ENCODE measurements around the gene TLE4.

The TLE4 gene

GRCh38 chr9:79705704-79706103 lies 133.9 kb downstream of the TLE4 start:
- Histone ChIP-seq H3K27me3 (no peaks in the 10 kb centered on the region), H3K4me2 (no peak overlapping the region), H3K4me3 (no peak overlapping the region), H3K27ac (no peak overlapping the region), H3K4me1 (peaks cover 9 to 44% (median 22%) of the 10 kb centered on the region in 10 experiments; a peak in 18 of 20 replicates), H3K9me3 (replicated peaks in 1 of 11) (no peaks in the 10 kb centered on the region), H3K9ac (no peak overlapping the region), H4K20me1 (peaks cover 0 to 16% (median 6%) of the 10 kb centered on the region in 11 experiments; a peak in 4 of 22 replicates), H3K36me3 (peaks cover 59 to 98% (median 88%) of the 10 kb centered on the region in 11 experiments)
- TF ChIP-seq Cebpa-rat (IDR thresholded peaks at IDR 0.05), result no peak

- Histone ChIP-seq H3K4me1 (peaks cover 12 to 37% (median 18%) of the 10 kb centered on the region in 10 experiments; a peak in 18 of 20 replicates), H3K9me3 (replicated peaks in 1 of 11) (no peaks in the 10 kb centered on the region), H4K20me1 (peaks cover 0 to 20% (median 6%) of the 10 kb centered on the region in 11 experiments; a peak in 4 of 22 replicates), H3K4me3 (no peak overlapping the region), H3K27me3 (no peaks in the 10 kb centered on the region), H3K36me3 (peaks cover 66 to 100% (median 96%) of the 10 kb centered on the region in 11 experiments), H3K9ac (no peak overlapping the region), H3K27ac (no peak overlapping the region), H3K4me2 (no peak overlapping the region)
- TF ChIP-seq Cebpa-rat (IDR thresholded peaks at IDR 0.05), result no peak
These were observed 134.7 kb downstream of the TLE4 start for GRCh38 chr9:79706512-79706911.

GRCh38 chr9:79707589-79707988 lies 135.8 kb downstream of the TLE4 start:
- peaks cover 0 to 11% (median under 1%) of the 10 kb centered on the region in 11 experiments; a peak in 4 of 22 replicates for H4K20me1 ChIP-seq
- no peak overlapping the region for H3K4me3 ChIP-seq
- H3K9me3 ChIP-seq (replicated peaks in 1 of 11), result no peaks in the 10 kb centered on the region
- H3K27ac ChIP-seq, result no peak overlapping the region
- H3K4me2 ChIP-seq, result no peak overlapping the region
- H3K36me3 ChIP-seq, result peaks cover 77 to 100% (median 98%) of the 10 kb centered on the region in 11 experiments
- no peak for TF ChIP-seq Cebpa-rat (IDR thresholded peaks at IDR 0.05)
- H3K9ac ChIP-seq, result no peak overlapping the region
- H3K4me1 ChIP-seq, result peaks cover 5 to 27% (median 14%) of the 10 kb centered on the region in 10 experiments; a peak in 12 of 20 replicates
- no peaks in the 10 kb centered on the region for H3K27me3 ChIP-seq

GRCh38 chr9:79708541-79708940 lies 136.8 kb downstream of the TLE4 start:
- peaks cover under 1 to 18% (median 11%) of the 10 kb centered on the region in 10 experiments; a peak in 12 of 20 replicates for H3K4me1 ChIP-seq
- no peak for TF ChIP-seq Cebpa-rat (IDR thresholded peaks at IDR 0.05)
- H3K27ac ChIP-seq, result no peak overlapping the region
- peaks cover 87 to 100% (median 100%) of the 10 kb centered on the region in 11 experiments for H3K36me3 ChIP-seq
- H3K27me3 ChIP-seq, result no peaks in the 10 kb centered on the region
- no peak overlapping the region for H3K4me2 ChIP-seq
- peaks cover 0 to 10% (median 0%) of the 10 kb centered on the region in 11 experiments; a peak in 2 of 22 replicates for H4K20me1 ChIP-seq
- no peak overlapping the region for H3K4me3 ChIP-seq
- no peak overlapping the region for H3K9ac ChIP-seq
- H3K9me3 ChIP-seq (replicated peaks in 1 of 11), result no peaks in the 10 kb centered on the region

GRCh38 chr9:79709743-79710674 lies 138.2 kb downstream of the TLE4 start:
- no peak for TF ChIP-seq Cebpa-rat (IDR thresholded peaks at IDR 0.05)
- peaks cover 0 to 7% (median 0%) of the 10 kb centered on the region in 10 experiments; a peak in 1 of 20 replicates for H3K4me1 ChIP-seq
- H3K27me3 ChIP-seq, result no peaks in the 10 kb centered on the region
- H3K4me2 ChIP-seq, result no peak overlapping the region
- peaks cover 0 to 10% (median 0%) of the 10 kb centered on the region in 11 experiments; a peak in 2 of 22 replicates for H4K20me1 ChIP-seq
- H3K27ac ChIP-seq, result no peak overlapping the region
- H3K36me3 ChIP-seq, result peaks cover 98 to 100% (median 100%) of the 10 kb centered on the region in 11 experiments
- H3K9me3 ChIP-seq (replicated peaks in 1 of 11), result no peaks in the 10 kb centered on the region
- H3K9ac ChIP-seq, result no peak overlapping the region
- H3K4me3 ChIP-seq, result no peak overlapping the region

- Histone ChIP-seq H3K27ac (no peak overlapping the region), H3K9ac (no peak overlapping the region), H4K20me1 (peaks cover 0 to 10% (median 0%) of the 10 kb centered on the region in 11 experiments; a peak in 2 of 22 replicates), H3K36me3 (peaks cover 99 to 100% (median 100%) of the 10 kb centered on the region in 11 experiments), H3K4me3 (no peak overlapping the region), H3K27me3 (no peaks in the 10 kb centered on the region), H3K9me3 (replicated peaks in 1 of 11) (no peaks in the 10 kb centered on the region), H3K4me2 (no peak overlapping the region), H3K4me1 (peaks cover 0 to 4% (median 0%) of the 10 kb centered on the region in 10 experiments; a peak in 1 of 20 replicates)
- TF ChIP-seq Cebpa-rat (IDR thresholded peaks at IDR 0.05), result no peak
These were observed 140.1 kb downstream of the TLE4 start for GRCh38 chr9:79711874-79712273.

GRCh38 chr9:79719021-79719420 lies 147.3 kb downstream of the TLE4 start:
- H3K9me3 ChIP-seq (replicated peaks in 1 of 11), result no peaks in the 10 kb centered on the region
- H3K4me3 ChIP-seq, result no peak overlapping the region
- no peak overlapping the region for H3K9ac ChIP-seq
- peaks cover 0 to 4% (median 0%) of the 10 kb centered on the region in 11 experiments; a peak in 2 of 22 replicates for H4K20me1 ChIP-seq
- H3K27me3 ChIP-seq, result no peaks in the 10 kb centered on the region
- no peak overlapping the region for H3K4me2 ChIP-seq
- peaks cover 0 to 10% (median 0%) of the 10 kb centered on the region in 10 experiments; a peak in 6 of 20 replicates for H3K4me1 ChIP-seq
- peaks cover 100% of the 10 kb centered on the region in 11 experiments for H3K36me3 ChIP-seq
- H3K27ac ChIP-seq, result no peak overlapping the region
- TF ChIP-seq Cebpa-rat (IDR thresholded peaks at IDR 0.05), result no peak

GRCh38 chr9:79719989-79720388 lies 148.2 kb downstream of the TLE4 start:
- Histone ChIP-seq H3K36me3 (peaks cover 100% of the 10 kb centered on the region in 11 experiments), H3K9me3 (replicated peaks in 1 of 11) (no peaks in the 10 kb centered on the region; a peak in 1 of 22 replicates), H3K9ac (no peak overlapping the region), H3K27me3 (no peaks in the 10 kb centered on the region), H3K4me2 (no peak overlapping the region), H4K20me1 (peaks cover 0 to 4% (median 0%) of the 10 kb centered on the region in 11 experiments; a peak in 2 of 22 replicates), H3K27ac (no peak overlapping the region), H3K4me1 (peaks cover 0 to 10% (median 0%) of the 10 kb centered on the region in 10 experiments; a peak in 6 of 20 replicates), H3K4me3 (no peak overlapping the region)
- TF ChIP-seq Cebpa-rat (IDR thresholded peaks at IDR 0.05), result no peak
